NCI-H82 treated with DMSO at 0.1 percent for 48 hours (cell line): ENCODE results near the gene SLFN11.
"Not testable (repeated sequence)": the region's sequence is repeated elsewhere in the genome, so short reads cannot be mapped to it uniquely, and the experiment has no call there.

Experiments used
- DNase-seq: peaks from one replicate; lab custom pipeline; 2025; ENCODE audit not compliant: unreplicated experiment; lab: John Stamatoyannopoulos, UW

Gene SLFN11

DNA sequence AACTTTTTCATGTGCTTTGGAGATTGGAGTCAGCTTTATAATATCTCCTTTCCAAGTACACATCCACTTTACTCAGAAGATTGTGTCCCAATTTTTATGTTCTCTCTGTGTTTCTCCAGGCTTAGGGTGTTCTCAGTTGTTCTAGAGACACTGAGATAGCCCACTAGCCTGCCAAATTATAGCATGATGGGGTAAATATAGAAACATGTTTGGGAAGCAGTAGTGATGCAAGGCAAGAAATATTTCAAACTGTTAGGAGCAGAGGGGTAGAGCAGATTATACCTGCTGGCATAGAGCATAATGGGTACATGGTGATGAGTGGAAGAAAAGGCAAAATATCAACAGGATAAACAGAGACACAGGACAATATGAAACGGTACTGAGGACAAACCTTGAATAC lies 12.4 kb downstream of the SLFN11 start:
- no peak for DNase-seq

DNA sequence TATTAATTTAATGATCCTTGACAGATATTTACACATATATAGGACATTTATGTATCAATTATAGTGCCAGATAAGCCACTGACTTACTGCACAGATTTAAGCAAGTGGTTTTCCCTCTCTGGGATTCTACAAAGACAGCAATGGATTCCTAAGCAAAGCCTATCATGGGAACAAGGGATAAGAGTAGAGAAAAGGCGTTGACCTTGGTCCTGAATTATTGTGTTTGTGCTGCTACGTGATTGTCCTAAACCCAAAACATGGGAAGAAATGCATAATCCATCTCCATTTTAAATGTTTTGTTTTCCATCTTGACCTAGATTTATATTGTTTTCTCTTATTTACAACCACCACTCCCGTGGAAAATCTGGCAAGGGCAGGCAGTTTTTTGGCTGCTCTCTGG lies 14.0 kb downstream of the SLFN11 start:
- no peak for DNase-seq

DNA sequence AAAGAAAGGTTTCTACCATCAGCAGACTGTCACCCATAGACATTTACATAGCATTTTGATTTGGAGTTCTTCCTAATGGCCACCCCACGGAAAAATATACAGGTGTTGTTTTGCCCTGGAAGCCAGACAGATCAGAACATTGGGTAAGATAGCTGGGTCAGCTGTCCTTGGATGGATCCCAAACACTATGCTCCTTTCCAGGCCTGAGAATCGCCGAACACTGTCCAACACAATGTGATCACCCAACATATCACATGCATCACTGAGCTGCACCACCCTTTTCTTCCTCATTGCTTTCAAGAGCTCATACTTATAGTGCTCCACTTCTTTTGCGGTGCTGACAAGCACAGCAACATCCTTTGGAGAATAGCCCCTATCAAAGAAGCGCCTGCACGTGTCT lies 21.1 kb downstream of the SLFN11 start:
- DNase-seq: no peak

DNA sequence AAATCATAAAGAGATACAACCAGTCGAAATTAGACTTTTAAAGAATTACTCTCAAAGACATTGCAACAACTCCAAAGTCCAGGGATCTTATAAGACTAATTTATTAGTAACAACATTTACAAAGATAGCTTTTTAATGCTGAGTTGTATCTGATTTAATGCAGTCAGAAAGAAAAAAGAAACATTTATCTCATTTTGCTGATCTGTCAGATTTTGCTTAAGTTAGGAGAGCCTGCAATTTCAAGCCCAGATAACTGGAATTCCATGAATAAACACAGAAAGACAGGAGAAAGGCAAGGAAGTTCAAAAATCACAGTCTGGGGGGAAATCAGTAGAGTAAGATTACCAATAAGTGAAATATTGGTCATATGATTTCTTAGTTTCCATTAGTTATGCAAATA lies 22.9 kb downstream of the SLFN11 start:
- no peak for DNase-seq

DNA sequence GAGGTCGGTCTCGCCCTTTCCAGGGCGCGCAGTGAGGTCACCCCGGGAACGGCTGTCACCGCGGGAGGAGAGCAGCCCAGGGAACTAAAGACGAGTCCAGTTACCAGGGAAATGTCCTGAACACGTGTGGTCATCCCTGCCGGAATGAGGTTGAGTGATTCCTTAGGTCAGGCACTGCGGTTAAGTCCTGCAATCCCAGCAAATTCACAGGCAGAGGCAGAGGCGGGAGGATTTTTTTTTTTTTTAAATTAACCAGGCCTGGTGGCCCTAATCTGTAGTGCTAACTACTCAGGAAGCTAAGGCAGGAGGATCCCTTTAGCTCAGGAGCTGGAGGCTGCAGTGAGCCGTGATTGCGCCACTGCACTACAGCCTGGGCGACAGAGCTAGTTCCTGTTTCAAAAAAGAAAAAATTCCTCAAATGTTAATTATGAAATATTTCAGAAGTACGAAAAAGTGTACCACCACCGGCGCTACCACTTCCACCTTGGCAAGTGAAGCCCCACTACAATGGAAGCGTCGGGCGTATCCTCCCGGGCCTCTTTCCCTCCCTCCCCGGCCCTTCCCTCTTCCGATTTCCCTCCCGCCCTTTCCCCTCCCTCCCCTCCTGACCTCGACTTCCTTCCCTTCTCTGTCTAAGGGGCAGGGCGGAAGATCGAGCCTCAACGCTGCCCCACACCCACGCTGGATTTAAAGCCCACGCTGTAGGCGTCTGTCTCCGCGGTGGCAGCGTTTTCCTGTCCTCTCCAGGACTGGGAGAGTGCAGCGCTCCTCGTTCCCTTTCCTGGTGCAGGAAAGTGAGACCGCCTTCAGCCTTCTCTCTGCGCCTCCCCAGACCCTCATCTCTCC lies 27.3 kb downstream of the SLFN11 start:
- no peak for DNase-seq

DNA sequence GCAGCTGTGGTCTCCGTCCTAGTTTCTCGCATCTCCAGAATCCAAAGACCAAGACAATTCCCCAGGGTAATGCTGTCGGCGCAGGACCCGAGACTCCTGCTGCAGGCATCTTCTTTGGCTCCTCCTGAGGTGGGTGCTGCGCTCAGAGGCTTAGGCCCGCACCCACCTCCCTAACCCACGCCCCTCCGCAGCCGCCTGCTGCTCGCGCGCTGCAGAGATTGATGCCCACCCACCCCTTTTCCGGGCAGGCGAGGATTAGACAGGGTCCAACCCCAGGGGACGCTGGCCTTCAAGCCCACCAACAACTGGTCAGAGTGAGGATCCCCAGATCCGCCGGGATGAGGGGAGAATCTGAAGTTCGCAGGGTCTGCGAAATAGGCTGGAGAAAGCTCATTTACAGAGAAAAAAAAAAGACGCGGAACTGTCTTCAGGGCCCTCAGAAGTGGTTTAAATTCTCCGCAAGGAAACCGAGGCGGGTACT lies 27.9 kb downstream of the SLFN11 start:
- DNase-seq: no peak

DNA sequence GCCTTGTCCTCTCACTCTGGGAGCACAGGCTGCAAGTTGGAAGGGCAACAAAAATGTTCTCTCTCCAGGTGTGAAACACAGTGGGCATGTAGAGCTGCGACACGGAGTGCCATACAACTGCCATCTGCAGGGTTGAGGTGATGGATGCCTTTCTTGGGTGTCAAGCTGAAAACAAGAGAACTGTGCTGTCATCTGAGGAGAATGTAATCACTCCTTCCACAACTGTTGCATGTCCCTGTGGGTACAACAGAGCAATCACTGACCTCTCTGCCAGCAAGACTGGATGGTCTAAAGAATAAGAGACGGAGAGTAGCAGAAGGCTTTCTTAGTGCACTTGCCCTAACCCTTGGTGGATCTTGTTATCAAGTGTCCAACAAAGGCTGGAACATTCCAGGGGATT lies 29.2 kb downstream of the SLFN11 start:
- DNase-seq: no peak

DNA sequence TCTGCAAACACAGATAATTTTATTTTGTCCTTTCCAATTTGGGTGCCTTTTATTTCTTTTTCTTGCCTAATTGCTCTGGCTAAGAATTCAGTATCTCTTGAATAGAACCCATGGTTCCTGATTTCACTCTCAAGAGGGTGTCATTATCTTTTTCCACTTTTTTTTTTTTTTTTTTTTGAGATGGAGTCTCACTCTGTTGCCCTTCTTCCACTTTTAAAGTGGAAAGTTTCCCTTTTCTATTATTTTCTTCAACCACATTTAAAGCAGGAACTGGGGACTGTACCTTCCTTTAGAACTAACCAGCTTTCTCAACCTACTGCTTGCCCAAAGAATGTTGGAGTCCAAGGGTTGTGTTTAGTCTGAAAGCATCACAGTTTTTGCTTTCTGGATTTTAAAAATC lies 31.1 kb downstream of the SLFN11 start:
- no peak for DNase-seq

DNA sequence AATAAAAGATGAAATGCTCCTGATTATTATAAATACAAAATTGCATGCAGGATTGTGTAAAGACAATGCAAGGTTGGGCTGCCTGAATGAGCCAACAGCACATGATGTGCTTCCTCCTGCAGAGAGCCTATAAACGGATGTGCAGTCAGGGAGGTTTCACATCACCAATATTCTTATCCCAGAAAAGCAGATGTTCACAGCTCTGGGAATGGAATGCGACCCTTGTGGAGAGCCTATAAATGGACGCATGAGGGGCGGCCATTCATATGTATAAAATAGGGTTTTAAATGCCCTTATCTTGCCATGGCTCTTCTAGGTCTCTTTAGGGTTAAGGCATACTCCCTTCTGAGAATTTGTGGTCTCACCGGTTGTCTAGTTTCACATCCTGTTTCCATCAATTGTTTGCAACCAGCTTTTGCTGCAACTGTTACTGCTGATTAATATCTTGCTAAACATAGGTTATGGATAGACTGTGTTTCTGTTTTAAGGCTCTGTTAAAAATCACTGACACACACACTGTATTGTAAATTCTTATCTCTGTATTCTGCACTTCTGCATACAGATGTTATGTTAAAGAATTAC lies 31.9 kb downstream of the SLFN11 start:
- DNase-seq: no peak

DNA sequence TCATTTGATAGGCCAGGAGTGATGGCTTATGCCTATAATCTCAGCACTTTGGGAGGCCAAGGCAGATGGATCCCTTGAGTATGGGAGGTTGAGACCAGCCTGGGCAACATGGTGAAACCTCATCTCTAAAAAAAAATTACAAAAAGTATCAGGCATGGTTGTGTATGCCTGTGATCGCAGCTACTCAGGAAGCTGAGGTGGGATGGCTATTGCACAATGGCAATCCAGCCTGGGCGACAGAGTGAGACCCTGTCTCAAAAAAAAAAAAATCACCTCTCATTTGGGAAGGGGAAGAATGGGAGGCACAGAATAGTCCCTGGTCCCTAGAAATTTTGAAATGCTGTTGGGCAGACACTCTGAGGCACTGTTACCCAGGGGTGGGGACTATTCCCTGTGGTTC lies 35.2 kb downstream of the SLFN11 start:
- no peak for DNase-seq

DNA sequence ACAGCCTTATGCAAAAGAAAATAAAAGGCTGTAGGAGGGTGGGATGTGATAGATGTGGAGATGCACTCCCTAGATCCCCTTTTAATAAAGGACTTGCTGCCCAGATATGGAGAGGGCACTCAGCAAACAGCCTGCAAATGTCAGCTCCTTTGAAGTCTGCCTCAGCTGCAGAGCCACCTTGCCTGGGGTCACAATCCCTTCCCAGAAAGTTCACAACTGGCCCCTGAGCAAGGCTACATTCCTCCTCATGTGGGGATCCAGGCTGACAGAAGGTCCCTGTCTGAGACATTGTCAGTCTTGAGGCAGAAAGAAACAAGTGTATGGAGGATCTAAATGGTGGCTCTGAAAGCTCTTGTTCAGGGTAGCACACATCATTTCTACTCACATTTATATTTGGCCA lies 36.1 kb downstream of the SLFN11 start:
- DNase-seq: no peak

DNA sequence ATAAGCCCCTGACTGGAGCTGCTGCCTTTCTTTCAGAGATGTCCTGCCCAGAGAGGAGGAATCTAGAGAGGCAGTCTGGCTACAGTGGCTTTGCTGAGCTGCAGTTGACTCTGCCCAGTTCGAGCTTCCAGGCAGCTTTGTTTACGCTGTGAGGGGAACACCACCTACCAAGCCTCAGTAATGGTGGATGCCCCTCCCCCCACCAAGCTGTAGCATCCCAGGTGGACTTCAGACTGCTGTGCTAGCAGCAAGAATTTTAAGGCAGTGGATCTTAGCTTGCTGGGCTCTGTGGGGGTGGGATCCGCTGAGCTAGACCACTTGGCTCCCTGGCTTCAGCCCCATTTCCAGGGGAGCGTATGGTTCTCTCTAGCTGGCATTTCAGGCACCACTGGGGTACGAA lies 39.8 kb downstream of the SLFN11 start:
- DNase-seq: not testable (repeated sequence)

DNA sequence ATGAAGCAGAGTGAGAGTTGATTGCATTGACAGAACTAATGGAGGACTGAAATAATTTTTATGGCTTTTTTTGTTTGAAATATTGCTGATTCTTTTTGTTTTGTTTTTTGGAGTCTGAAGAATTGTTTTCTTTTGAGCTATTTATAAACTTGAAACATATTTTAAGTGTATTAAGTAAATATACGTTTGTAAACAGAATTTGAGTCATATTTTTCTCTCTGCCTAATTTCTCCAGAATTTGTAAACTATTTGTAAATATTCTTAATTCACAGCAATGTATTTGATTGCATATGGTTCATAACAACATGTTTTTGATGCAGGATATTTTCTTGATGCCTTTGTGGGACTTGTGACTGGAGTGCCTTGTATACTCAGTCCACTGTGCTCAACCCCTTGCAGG lies 50.7 kb downstream of the SLFN11 start:
- no peak for DNase-seq

DNA sequence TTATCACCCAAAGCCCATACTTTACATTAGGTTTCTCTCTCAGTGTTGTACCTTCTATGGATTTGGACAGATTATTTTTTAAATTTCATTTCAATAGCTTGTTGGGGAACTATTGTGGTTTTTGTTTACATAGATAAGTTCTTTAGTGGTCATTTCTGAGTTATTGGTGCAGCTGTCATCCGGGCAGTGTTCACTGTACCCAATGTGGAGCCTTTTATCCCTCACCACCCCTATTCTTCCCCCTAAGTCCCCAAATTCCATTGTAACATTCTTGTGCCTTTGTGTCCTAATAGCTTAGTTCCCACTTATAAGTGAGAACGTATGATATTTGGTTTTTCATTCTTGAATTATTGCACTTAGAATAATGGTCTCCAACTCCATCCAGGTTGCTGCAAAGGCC lies 57.5 kb downstream of the SLFN11 start:
- no peak for DNase-seq

DNA sequence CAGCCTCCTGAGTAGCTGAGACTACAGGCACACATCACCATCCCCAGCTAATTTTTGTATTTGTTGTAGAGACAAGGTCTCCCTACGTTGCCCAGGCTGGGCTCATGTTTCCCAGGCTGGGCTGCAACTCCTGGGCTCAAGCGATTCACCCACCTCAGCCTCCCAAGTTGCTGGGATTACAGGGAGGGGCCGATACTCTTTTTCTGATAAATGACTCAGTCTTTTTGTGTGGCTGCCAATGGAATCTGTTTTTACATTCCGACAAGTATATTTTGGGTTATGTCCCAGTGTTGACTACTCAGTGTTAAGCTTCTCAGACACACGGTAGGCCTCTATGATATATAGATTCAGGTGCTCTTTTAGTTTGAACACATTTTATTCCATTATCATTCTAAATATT lies 58.1 kb downstream of the SLFN11 start:
- DNase-seq: no peak

DNA sequence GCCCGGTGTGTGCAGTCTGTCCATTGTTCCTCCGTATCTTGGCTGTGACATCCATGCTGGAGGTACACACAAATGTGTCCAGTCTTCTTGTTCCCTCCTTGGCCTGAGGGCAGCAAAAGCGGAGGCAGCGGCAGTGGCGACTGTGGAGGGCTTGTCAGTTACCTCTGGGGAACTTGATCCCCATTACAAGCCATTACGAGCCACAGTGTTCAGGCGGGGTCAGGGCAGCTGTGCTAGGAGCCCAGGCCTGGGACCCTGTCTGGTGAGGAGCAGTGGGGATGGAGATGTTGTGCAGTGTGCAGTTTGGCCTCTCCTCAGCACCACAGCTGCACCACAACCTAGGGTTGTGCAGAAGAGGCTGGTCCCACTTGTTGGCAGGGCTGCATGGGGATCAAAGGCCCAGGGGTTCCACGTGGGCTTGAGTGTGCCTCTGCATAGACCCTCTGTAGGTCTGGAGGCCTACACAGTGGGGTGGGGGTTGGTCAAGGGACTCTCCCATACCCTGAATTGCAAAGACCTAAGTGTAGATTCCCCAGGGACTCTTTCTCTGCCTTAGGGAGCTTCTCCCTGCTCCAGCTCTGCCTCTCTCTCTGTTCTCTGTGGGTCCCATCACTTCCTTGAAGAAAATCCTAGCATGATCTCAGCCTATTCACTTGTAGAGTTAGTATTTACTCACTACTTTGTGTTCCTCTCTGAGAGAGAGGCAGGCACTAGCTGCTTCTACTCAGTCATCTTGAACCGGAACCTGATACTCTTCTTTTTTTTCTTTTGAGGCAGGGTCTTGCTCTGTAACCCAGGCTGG lies 58.8 kb downstream of the SLFN11 start:
- no peak for DNase-seq

DNA sequence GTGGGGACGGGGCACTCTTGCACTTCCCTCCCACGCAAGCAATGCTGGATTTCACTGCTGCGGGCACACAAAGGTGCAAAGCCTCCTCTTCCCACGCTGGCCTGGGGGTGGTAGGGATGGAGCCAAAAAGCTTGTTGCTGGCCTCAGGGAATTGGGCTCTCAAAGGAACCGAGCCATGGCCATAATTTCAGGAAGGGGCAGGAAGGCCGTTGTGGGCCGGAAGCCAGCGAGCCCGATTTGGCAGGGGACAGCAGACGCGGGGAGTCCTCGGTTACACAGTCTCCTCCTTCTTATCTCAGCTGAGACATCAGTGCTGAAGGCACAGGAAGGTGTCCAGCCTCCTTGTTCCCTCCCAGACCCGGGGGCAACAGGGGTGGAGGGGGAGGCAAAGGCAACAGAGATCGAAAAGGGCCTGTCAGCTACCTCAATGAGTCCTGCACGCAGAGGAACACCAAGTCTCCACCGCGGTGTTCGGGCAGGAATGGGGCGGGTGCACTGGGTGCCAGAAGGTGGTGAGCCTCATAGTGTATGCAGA lies 59.5 kb downstream of the SLFN11 start:
- no peak for DNase-seq

DNA sequence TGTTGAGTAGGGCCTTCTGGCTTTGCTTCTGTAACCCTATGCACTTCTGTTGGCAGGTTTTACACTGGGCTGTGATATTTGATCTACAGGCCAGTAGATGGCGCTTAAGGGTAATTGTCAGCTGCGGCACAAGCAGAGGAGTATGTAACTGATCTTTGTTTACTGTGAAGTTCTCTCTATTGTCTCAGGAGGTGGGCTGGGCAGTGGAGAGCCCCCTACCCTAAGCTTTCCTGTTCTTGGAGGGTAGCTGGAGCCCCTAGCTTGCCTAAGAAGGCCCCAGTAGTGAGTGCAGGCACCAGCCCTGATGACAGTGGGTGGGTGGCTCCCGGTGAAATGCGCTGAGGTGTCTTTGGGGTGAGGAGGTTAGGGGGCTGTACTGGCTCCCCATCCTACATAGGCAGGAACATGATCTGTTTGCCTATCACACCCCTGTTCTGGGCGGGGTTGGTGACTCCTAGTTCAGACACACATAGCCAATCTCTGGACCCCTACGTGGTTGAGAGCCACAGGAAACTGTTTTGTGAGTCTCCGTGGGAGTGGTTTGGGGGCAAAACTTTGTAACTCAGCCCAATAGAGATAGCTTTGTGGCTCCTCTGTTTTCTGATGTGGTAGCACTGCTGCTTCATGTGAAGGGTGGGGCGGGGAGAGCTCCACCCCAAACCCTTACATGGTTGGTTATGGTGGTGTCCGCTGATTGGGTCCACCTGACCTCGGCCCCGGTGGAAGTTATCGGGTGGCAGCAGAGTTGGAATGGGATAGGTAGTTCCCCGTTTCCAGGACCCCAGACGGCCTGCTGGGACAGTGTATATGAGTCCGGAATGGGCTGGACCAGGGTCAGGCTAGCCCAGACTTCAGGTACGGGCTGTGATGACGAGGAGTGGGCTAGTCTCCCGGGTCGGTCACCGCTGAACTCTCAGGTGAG lies 60.4 kb downstream of the SLFN11 start:
- DNase-seq: peak; percentile 6

DNA sequence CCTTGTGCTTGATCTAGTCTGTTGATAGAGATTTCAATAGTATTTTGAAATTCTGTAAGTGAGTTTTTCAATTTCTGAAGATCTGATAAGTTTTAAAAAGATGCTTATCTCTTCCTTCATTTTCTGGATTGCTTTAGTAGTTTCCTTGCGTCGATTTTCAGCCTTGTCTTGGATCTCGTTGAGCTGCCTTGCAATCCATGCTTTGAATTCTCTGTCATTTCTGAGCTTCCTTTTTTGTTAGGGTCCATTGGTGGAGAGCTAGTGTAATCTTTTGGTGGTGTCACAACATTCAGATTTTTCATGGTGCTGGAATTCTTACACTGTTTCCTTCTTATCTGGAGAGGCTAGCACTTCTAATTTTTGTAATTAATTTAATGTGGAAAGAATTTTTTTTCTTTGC lies 61.1 kb downstream of the SLFN11 start:
- DNase-seq: no peak

DNA sequence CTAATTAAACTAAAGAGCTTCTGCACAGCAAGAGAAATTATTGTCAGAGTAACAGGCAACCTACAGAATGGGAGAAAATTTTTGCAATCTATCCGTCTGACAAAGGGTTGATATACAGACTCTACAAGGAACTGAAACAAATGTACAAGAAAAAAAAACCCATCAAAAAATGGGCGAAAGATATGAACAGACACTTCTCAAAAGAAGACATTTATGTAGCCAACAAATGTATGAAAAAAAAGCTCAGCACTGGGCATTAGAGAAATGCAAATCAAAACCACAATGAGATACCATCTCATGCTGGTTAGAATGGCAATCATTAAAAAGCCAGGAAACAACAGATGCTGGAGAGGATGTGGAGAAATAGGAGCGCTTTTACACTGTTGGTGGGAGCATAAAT lies 64.1 kb downstream of the SLFN11 start:
- not testable (repeated sequence) for DNase-seq
